ENCODE results near the gene SH2B2.
"Not testable (repeated sequence)": the region's sequence is repeated elsewhere in the genome, so short reads cannot be mapped to it uniquely, and the experiment has no call there.

The SH2B2 gene

GRCh38 chr7:102337420-102337819 is 50.8 kb downstream of the SH2B2 start:
- DNase-seq, result not testable (repeated sequence)

DNA sequence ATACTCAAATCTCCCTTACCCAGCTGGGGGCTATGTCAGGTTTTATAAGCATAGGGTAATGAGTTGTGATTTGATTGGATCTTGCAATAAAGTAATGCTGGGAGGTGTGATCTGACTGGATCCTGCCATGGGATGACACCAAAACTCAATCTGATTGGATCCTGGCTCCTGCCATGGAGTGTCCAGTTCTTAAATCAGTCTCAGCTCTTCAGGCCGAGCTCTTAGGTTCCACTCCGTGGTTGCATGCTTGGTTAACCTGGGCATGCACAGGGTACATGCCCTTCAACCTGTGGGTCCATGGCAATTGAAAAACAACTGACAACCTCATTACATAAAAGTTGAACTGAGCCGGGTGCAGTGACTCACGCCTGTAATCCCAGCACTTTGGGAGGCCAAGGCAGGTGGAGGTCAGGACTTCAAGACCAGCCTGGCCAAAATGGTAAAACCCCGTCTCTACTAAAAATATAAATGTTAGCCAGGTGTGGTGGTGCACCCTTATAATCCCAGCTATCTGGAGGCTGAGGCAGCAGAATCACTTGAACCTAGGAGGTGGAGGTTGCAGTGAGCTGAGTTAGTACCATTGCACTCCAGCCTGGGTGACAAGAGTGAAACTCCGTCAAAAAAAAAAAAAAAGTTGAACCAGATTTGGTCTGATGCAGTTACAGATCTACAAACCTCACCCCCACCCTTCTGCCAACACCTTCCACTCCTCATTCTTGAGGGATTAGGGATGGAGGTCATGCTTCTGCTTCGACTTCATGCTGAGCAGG is 54.1 kb downstream of the SH2B2 start:
- DNase-seq, result not testable (repeated sequence)

- not testable (repeated sequence) for DNase-seq
Measured at GRCh38 chr7:102346983-102347382, 60.3 kb downstream of the SH2B2 start.

GRCh38 chr7:102356344-102356743 is 69.7 kb downstream of the SH2B2 start, which contains the start of gene SPDYE6:
SPDYE6 (minus strand) TSS chr7:102356444; CDS start chr7:102356023, 421 bp downstream.
- not testable (repeated sequence) for DNase-seq

GRCh38 chr7:102363549-102364393 is 77.1 kb downstream of the SH2B2 start:
- DNase-seq, result peak; percentile 89

GRCh38 chr7:102364394-102364886 is 77.8 kb downstream of the SH2B2 start:
- DNase-seq, result not testable (repeated sequence)

GRCh38 chr7:102365390-102365789 is 78.7 kb downstream of the SH2B2 start:
- not testable (repeated sequence) for DNase-seq

- DNase-seq, result not testable (repeated sequence)
Measured at GRCh38 chr7:102370038-102370437, 83.4 kb downstream of the SH2B2 start.
